Brain microvascular endothelial cell (primary cell): ENCODE data around the gene KLHDC10.
"Not testable (repeated sequence)": the region's sequence is repeated elsewhere in the genome, so short reads cannot be mapped to it uniquely, and the experiment has no call there.

Source experiments
- DNase-seq: peaks from one replicate; pipeline ENCODE4 v3.0.0-alpha.2; 2020
- H3K27ac ChIP-seq: fragments of 250-450 bp; sonication (Bioruptor Pico); 2 replicates; pipeline ENCODE4 v1.5.1; 2020; ENCODE audit warnings: mild to moderate bottlenecking, moderate library complexity
- H3K27me3 ChIP-seq: fragments of 250-450 bp; sonication (Bioruptor Pico); replicated peaks from 2 replicates; pipeline ENCODE4 v1.5.1; 2020; ENCODE audit warnings: mild to moderate bottlenecking
- H3K36me3 ChIP-seq: fragments of 250-450 bp; sonication (Bioruptor Pico); replicated peaks from 2 replicates; pipeline ENCODE4 v1.5.1; 2020; ENCODE audit warnings: mild to moderate bottlenecking
- H3K4me3 ChIP-seq: 2 replicates; pipeline ENCODE4 v1.5.1; 2011; ENCODE audit warnings: low read depth, mild to moderate bottlenecking, control low read depth, low read length, moderate library complexity
- in situ Hi-C: cut with HindIII; loops from 2 replicates; pipeline ENCODE4 v1.10.0; 2017; ENCODE audit warnings: low sequenced_read_pairs, low pct_ligation_motif_present
- TF ChIP-seq, protein P1 (sequence below): IDR thresholded peaks from 2 replicates; pipeline ENCODE4 v1.5.1; 2011; ENCODE audit warnings: low read depth, mild to moderate bottlenecking, moderate library complexity, low read length, control low read depth, inconsistent platforms; ENCODE audit errors: missing control alignments

KLHDC10 gene

DNA sequence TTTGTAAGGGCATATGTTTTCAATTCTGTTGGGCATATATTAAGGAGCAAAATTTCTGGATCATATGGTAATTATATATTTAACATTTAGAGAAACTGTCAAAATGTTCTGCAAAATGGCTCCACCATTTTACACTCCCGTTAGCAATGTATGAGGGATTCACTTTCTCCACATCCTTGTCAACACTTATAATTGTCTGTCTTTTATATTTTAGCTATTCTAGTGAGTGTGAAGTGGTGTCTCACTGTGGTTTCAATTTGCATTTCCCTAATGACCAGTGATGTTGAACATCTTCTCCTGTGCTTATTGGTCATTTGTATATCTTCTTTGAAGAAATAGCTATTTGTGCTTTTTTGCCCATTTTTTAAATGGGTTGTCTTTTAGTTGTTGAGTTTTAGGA lies 8.1 kb upstream of the KLHDC10 start:
- in situ Hi-C loops = no loop called here
- H3K27ac ChIP-seq = no peak overlapping the region
- H3K4me3 ChIP-seq = no peak overlapping the region
- H3K27me3 ChIP-seq = no peaks in the 10 kb centered on the region
- no peak for DNase-seq
- H3K36me3 ChIP-seq = no peaks in the 10 kb centered on the region
- TF ChIP-seq, protein P1, sequence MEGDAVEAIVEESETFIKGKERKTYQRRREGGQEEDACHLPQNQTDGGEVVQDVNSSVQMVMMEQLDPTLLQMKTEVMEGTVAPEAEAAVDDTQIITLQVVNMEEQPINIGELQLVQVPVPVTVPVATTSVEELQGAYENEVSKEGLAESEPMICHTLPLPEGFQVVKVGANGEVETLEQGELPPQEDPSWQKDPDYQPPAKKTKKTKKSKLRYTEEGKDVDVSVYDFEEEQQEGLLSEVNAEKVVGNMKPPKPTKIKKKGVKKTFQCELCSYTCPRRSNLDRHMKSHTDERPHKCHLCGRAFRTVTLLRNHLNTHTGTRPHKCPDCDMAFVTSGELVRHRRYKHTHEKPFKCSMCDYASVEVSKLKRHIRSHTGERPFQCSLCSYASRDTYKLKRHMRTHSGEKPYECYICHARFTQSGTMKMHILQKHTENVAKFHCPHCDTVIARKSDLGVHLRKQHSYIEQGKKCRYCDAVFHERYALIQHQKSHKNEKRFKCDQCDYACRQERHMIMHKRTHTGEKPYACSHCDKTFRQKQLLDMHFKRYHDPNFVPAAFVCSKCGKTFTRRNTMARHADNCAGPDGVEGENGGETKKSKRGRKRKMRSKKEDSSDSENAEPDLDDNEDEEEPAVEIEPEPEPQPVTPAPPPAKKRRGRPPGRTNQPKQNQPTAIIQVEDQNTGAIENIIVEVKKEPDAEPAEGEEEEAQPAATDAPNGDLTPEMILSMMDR = no peak

DNA sequence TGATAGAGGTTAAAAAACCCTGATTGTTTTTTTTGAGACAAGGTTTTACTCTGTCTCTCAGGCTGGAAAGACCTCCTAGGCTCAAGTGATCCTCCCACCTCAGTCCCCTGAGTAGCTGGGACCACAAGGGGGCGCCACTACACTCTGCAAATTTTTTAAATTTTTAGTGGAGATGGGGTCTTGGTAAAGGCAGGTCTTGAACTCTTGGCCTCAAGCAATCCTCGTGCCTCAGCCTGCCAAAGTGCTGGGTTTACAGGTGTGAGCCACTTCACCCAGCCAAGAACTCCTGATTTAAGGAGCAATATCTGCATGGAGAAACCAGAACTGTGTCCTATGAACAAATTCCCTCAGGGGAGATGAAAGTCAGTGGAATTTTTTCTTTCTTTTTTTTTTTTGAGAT lies 7.3 kb upstream of the KLHDC10 start:
- DNase-seq = peak; percentile 29
- in situ Hi-C loops = no loop called here
- TF ChIP-seq, protein P1 = peak; percentile 93

DNA sequence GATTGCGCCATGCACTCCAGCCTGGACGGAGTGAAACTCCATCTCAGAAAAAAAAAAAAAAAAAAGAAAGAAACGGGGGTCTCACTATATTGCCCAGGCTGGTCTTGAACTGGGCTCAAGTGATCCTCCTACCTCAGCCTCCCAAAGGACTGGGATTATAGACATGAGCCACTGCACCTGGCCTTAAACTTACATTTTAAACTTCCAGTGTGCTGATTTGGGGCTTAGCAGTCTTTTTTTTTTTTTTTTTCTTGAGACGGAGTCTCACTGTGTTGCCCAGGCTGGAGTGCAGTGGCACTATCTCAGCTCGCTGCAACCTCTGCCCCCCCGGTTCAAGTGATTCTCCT lies 5.8 kb upstream of the KLHDC10 start:
- H3K4me3 ChIP-seq, H3K27me3 ChIP-seq, DNase-seq, H3K27ac ChIP-seq, in situ Hi-C loops, H3K36me3 ChIP-seq: not testable (repeated sequence)

More for the DNA sequence above, 7.3 kb upstream of the KLHDC10 start:
- Histone ChIP-seq H3K27me3 (no peaks in the 10 kb centered on the region), H3K36me3 (no peaks in the 10 kb centered on the region), H3K4me3 (no peak overlapping the region), H3K27ac (no peak overlapping the region)

DNA sequence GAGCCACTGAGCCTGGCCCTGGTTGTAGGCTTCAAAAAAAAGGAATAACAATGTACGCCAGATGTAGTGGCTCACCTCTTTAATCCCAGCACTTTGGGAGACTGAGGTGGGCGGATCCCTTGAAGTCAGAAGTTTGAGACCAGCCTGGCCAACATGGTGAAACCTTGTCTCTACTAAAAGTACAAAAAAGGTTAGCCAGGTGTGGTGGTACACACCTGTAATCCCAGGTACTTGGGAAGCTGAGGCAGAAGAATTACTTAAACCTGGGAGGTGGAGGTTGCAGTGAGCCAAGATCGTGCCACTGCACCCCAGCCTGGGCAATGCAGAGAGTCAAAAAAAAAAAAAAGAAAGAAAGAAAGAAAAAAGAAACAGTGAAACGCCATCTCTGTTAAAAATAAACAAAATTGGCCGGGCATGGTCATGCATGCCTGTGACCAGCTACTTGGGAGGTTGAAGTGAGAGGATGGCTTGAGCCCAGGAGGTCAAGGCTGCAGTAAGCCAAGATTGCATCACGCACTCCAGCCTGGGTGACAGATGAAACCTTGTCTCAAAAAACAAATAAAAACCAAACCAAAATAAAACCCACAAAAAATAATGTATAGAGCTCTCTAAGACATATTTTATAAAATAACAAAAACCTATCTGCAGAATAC lies 4.7 kb upstream of the KLHDC10 start:
- no peaks in the 10 kb centered on the region for H3K27me3 ChIP-seq
- no peak for DNase-seq
- H3K4me3 ChIP-seq = no peak overlapping the region
- H3K36me3 ChIP-seq = no peaks in the 10 kb centered on the region
- in situ Hi-C loops = no loop called here
- no peak overlapping the region for H3K27ac ChIP-seq
- TF ChIP-seq, protein P1 = no peak

DNA sequence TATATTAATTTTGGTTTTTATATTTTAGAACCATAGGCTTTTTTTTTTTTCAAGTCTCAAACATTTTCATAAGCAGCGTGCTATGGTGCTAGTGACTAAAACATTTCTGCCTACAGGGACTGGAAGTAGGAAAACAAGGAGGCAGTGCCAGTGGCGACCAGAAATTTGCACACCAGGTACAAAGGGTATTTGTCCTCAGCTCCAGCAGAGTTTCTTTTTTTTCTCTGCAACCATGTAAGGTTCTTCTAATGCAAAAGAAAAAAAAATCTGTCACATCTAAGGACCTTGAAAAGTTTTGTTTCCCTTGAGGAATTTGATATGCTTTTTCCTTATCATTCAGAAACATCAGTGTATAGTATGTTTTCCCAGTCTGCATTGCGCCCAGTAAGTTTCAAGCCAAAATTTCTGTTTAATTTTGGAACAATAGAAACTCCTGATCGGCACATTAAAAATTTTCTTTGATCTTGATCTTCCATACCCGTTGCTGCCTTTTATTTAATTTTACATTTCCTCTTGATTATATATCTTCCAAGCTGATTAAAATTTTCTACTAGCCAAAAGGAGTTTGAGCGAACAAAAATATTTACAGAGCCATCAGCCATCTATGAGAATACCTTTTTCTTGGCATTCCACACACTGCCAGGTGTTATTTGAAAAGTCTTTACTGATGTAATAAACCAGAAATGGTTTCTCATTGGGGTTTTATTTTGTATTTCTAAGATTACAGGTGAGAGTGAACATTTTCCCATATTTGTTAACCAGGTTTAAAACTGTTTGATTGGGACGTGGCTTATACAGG lies 956 bp upstream of the KLHDC10 start:
- no peak for DNase-seq
- Histone ChIP-seq H3K27me3 (no peaks in the 10 kb centered on the region), H3K4me3 (peak overlapping the region; percentile 65), H3K36me3 (no peaks in the 10 kb centered on the region), H3K27ac (no peak overlapping the region)
- TF ChIP-seq, protein P1 = no peak
- in situ Hi-C loops = no loop called here

DNA sequence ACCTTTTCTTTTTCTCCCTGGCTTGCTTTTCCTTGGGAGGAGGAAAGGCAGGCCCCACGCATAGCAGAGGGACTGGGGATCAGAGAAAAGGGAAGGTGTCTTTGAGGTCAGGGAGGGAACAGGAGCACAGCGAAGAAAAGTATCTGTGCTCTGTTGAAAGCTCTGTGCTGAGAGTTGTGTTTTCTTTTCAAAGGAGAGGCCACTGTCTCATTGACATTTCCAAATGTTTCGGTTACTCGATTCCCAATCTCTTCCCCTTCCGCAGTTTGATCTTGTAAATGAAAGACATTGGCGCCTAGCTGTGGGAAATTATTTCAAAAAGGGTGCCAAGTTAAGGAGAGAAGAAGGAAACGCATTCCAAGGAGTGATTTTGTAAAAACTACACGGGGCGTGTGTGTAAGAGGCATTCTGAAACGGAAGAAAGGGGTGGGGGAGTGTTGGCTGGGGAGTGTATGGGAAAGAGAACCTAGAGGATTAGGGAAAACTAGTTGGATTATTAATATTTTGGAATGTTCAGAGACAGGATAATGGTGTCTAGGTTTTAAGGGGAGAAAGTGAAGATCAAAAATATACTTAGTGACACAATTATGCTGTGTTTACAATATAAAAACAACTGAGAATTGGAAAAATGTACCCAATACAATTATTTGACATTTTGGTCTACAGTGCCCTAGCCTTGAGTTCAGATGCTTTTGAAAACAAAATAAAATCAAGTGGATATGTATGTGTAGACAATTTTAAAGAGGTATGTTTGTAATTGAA lies 708 bp downstream of the KLHDC10 start:
- in situ Hi-C loops = no loop called here
- Histone ChIP-seq H3K27ac (peak overlapping the region; percentile 8), H3K4me3 (peak overlapping the region; percentile 89), H3K27me3 (no peaks in the 10 kb centered on the region), H3K36me3 (no peaks in the 10 kb centered on the region)
- TF ChIP-seq, protein P1 = no peak
- no peak for DNase-seq
